Testis (tissue), 2 donors: ENCODE measurements around the gene ATP2A3.
A peak's percentile ranks its signal among the peaks of the same experiment; 100 is the strongest.

ENCODE experiments used
- CTCF ChIP-seq, 3 experiments: fragments of 450-650 bp in 2 of 3; fragments of 200-600 bp in 1 of 3; sonication (generic) in 1 of 3; IDR thresholded peaks; one replicate each; pipeline ENCODE4 v1.5.1; 2016 to 2019; ENCODE audit warnings: antibody characterized with exemption in 3 of 3, mild to moderate bottlenecking in 2 of 3, moderate library complexity in 1 of 3
- POLR2A ChIP-seq: fragments of 450-650 bp; IDR thresholded peaks from one replicate; pipeline ENCODE4 v1.6.1; 2017; ENCODE audit warnings: antibody characterized with exemption, mild to moderate bottlenecking, moderate library complexity

DNA sequence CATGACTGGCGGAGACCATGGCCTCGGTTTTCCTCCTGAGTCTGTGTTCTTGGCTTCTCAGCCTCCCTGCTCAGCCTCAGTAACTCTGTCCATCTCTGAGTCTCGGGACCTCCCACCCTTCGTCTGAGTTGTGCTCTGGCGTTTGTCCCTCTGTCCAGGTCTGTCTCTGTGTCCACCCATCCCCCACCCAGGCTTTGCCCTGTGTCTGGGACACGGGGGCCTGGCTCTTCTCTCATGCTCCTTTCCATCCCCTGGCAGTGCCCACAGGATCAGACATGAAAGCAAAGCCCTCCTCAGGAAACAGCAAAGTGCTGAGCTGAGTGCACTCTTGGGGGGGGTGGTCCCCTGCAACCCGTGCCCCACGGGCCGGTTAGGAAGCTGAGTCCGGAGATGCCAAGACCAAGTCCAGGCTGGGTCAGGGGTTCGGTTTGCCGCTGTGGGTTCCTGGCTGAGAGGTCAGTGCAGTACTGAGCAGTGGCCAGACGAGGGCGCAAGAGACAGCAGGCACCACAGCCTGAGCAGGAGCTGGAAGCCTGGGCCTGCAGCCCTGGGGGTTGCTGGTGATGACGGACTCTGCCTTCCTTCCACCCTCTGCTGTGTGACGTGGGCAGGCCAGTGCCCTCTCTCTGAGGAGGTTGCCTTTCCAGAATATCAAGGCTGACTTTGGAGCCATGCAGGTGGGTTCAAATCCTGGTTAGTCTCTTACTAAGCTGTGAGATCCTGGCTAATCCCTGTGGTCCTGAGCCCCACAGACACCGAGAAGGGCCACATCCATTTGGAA is 50.5 kb downstream of the ATP2A3 start:
- TF ChIP-seq CTCF (IDR thresholded peaks at IDR 0.05) (peak; percentile 85 to 94 (median 91)), POLR2A (no peak)
